Measurements from ENCODE around the gene EMILIN3.

The EMILIN3 gene, protein sequence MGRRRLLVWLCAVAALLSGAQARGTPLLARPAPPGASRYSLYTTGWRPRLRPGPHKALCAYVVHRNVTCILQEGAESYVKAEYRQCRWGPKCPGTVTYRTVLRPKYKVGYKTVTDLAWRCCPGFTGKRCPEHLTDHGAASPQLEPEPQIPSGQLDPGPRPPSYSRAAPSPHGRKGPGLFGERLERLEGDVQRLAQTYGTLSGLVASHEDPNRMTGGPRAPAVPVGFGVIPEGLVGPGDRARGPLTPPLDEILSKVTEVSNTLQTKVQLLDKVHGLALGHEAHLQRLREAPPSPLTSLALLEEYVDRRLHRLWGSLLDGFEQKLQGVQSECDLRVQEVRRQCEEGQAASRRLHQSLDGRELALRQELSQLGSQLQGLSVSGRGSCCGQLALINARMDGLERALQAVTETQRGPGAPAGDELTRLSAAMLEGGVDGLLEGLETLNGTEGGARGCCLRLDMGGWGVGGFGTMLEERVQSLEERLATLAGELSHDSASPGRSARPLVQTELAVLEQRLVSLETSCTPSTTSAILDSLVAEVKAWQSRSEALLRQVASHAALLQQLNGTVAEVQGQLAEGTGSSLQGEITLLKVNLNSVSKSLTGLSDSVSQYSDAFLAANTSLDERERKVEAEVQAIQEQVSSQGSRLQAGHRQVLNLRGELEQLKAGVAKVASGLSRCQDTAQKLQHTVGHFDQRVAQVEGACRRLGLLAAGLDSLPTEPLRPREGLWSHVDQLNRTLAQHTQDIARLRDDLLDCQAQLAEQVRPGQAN

DNA sequence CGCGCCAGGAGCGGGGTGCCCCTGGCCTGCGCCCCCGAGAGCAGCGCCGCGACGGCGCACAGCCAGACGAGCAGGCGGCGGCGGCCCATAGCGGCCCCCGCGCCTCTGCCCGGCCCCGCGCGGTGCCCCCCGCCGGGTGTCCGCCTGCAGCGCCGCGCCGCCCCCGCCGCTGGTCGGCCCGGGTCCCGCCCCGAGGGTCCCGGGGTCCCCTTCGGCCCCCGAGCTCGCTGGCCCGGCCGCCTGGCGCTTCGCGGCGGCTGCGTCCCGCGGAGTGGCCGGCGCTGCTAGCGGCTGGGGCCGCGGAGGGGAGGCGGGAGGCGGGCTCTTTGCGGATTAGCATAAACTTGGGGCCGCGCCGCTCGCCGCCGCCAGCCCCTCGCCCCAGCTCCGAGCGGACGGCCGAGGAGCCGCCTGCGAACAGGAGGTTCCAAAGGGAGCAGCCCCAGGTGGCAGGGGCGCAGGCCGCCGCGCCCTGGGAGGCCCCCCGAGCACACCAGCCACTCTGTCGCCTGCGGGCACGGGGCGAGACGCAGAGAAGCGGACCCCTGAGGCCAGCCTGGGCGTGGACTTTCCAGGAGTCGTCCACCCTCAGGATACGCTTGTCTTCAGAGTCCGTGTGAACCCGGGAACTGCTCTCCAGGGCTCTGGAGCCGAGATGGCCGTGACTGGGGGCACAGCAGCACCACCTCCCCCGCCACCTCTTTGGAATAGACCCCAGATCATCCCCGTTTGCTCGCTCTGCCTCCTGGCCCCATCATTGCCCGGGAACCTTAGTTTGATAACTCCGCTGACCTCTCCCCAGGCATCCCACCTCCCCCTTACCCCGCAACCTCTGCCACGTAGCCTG, at the start of gene EMILIN3:
EMILIN3 (minus strand) TSS at position 273 of the 847 bp plus-strand sequence; CDS start at position 89, 184 bp downstream.
- no peak for DNase-seq (ENCODE audit: low spot score)

DNA sequence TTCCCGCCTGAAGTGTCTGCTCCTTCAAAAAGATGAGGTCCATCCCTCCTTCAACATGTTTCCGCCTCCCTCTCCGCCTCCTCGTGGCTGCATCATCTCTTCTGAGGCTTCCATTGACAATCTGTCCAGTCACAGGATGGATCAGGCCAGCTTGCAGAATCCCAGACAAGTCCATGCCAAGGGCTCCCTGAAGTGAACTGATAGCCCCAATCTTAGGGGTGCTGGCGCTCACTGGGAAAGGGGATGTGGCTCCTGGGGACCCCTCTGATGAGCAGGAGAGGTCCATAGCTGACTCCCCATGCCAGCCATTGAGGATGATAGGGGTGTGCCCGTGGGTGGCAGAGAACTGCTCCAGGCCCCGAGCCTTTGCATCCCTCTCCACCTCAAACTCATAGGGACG, 48.6 kb upstream of the EMILIN3 start:
- no peak for DNase-seq (ENCODE audit: low spot score)

DNA sequence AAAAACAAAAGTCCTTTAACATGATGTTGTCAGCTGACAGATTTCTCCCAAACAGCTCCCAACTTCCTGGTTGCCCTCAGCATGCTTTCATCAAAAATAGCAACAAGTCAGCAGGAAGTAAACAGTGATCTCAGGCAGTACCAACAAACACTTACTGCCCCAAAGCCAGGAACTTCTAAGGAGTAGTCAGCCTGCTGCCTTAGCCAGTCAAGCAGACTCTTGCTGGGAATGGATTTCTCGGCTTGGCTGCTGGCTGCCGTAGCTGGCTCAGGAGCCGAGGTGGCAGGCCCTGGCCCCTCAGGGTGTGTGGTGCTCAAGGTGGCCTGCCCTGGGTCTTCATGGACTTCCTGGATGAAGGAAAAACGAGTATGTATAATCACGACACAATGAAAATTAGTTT, 46.6 kb upstream of the EMILIN3 start:
- no peak for DNase-seq (ENCODE audit: low spot score)

DNA sequence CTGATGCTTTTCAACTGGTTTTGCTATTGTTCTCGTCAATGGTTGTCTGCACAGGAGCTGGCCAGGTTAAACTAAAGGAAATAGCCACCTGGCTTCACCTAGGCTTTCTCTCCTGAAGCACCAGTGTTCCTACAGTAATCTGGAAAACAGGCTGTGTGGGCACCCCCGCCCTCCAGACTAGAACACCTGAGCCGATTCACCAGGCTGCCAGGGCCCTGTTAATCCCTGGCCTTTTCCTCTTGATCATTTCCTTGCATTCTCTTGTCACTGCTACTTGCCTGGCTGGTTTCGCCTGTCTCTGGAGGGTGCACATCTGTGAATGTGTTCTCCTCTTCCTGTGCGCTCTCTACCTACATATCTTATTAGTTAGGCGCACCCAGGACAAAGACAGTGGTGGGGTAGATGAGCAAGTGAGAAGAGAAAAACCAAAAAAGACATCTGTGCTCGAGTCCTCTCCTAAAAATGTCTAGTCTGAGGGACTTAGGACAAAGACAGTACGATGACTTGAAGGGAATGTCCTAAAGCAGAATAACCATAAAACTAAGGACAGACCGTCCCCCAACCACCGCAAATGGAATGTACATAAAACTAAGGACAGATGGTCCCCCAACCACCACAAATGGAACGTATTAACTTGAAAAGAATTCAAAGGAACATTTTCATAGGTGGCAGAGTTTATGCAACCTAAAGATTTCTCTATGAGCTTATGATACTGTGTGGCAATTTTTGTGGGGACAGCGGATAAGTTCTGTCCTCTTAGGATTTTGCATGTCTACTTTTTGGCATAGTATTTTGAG, 45.9 kb upstream of the EMILIN3 start:
- no peak for DNase-seq (ENCODE audit: low spot score)

DNA sequence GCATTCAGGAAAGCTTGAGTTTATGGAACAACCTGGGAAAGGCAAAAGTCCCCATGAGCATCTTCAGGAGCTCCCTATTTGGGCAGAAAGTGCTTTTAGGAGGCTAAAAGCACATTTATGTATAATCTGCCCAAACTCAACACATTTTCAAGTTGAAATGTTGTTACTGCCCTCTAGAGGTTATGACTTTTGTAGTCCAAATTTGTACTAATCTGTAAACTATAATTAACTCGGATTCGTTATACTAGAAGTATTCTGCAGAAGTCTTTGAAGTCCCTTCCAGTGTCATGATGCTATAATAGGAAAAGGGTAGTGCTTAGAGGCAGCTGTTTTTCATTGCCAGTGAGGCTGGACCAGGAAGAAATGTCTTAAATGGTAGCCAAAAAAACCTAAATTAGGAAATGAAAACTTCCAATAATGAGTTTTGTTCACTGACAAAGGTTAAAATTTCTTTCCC, 44.8 kb upstream of the EMILIN3 start:
- no peak for DNase-seq (ENCODE audit: low spot score)

DNA sequence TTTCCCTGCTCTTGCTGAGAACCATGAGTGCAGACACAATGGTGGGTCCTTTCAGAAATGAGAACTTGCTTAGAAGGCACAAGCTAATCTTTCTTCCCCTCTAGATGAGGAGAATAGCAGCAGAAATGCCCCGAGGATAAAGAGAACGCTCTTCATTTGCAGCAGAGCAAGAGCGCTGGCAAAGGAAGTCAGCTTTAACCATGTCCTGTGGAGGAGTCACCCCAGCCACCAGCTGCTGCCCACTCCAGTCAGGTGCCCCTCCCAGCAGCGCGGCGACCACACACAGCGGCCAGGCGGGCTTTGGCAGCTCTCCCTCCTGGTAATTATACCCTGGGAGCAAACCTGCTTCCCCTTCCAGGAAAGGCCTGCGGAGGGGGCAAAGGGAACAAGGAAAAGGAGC, 42.4 kb upstream of the EMILIN3 start:
- DNase-seq (ENCODE audit: low spot score) = no peak

DNA sequence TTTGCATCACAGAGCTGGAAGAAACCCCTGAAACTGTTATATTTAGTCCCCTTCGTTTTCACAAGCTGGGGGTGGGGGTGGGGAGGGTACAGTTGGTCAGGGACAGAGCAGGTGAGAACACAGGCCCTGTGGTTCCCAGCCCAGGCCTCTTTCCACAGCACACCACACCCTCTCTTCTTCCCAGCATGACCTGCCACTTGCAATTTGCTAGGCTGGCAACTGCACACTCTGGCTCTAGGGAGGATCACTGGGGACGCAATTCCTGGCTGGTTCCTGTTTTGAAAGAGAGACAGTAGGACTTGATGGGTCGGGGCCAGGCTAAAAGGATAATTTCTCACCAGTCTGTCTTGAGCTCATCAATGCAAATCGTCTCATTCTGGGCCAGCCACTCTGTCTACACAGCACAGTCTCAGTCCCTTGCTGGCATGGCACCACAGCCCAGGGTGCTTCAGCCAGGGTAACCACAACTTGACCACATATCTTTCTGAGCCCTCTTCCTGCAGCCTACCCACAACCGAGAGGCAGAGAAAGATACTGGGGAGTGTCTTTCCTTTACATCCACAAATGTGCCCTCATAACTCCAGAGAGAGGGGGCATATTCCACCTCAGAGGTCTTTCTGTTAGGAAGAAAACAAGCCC, 41.7 kb upstream of the EMILIN3 start:
- DNase-seq (ENCODE audit: low spot score) = no peak

DNA sequence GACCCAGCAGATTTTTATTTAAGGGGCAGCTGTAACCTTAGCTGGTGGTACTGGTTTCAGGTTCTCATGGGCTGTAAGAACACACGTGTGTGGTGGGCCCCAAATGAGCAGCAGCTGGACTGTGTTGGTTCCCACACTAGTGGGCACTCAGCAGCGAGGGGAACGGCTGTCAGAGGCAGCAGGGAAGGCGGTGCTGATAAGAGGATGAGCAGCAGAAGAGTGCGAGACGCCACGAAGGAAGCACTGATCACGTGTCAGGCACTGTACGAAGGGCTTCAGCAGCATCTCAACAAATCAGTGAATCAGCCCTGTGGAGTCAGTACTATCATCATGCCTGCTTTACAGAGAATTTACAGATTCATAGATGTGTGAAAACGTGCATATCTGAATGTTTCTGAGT, 41.0 kb upstream of the EMILIN3 start:
- no peak for DNase-seq (ENCODE audit: low spot score)

DNA sequence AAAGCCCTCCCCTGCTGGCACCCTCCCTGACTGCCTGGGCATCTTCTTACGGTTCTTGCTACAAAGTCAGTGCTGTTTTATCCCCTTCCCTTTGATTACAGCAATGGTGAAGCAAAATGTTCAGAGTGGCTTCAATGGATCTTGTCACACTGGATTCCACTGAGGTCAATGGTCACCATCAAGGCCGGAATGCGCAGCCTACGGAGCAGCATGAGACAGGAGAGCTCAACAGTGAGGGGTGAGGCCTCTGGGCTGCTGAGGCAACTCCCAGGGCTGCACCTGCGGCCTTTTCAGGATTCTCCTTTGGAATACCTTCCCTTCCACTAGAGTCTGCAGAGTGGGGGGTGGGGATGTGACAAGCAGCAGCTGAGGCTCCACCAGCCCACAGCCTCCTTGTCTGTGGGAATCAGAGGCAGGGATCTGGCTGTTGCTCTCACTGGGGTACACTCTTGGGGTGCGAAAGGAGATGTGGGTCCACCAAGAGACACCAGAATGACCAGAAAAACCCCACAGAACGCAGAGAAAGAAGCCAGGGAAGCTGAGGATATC, 40.4 kb upstream of the EMILIN3 start:
- no peak for DNase-seq (ENCODE audit: low spot score)

DNA sequence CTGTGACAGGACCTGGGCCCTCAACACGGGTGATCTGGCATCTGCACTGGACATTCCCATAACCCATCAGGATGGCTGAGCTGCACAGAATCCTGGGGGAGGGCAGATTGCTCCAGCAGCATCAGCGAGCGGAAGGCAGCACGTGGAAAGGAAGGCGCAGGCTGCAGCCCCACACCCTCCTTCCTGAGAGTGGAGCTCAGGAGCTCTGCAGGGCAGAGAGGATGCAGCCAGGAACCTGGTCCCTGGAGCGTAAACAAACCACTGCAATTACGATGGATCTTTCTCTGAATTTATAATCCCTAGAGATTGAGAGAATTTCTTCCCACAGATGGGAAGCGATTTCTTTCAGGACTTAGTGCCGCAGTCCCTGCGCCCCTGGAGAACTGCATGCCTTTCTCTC, 39.7 kb upstream of the EMILIN3 start:
- no peak for DNase-seq (ENCODE audit: low spot score)

DNA sequence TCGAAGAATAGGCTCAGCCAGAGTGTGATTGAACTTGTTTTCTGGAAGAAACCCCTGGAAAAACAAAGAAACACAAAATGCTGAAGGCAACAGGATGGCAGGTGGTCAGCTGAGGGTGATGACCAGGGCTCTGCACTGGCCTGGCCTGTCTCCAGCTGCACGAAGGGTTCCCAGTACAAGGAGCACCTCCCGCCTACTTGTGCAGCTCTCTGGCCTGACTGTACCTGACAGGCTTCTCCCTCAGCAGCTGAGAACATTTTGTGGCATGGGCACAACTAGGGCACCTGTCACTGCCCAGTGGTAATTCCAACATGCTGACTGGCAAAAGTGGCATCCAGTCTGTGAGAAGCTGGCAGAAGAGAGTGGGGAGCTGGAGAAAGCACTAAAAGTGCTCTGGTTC, 38.8 kb upstream of the EMILIN3 start:
- DNase-seq (ENCODE audit: low spot score) = no peak

DNA sequence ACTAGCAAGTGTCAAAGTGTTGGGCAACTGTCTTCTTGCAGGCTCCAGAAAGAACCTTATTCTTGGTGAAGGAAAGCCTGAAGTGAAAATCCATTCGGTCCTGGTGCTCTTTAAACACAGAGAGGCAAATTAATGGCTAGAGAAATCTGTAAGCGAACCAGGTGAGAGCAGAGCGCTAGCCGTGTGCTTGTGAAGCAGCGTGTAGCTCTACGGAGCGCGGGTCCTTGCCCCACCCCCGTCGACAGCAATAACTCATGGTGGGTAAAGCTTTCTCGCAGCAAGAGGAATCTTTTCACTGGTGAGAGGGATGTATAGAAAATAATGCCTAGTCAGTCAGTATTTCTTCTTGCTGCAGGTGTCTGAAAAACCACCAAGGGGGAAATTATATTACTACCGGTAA, 37.0 kb upstream of the EMILIN3 start:
- no peak for DNase-seq (ENCODE audit: low spot score)

DNA sequence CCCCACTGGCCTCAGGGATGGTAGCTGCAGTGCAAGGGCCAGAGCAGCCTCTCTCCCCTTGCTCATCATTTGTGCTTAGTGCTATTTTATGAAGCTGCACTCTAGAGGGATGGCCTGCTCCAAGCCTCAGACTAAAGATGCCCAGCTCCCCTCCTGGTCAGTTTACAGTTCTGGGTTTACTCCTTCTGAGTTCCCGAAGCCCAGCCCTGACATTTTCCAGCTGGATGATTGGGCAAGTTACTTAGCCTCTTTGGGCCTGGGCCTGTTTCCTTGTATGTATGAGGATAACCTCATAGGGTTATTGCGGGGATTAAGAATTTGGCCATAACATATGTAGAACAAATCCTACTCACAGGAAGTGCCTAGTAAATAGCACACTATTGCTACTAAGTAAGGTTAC, 31.8 kb upstream of the EMILIN3 start:
- DNase-seq (ENCODE audit: low spot score) = no peak

DNA sequence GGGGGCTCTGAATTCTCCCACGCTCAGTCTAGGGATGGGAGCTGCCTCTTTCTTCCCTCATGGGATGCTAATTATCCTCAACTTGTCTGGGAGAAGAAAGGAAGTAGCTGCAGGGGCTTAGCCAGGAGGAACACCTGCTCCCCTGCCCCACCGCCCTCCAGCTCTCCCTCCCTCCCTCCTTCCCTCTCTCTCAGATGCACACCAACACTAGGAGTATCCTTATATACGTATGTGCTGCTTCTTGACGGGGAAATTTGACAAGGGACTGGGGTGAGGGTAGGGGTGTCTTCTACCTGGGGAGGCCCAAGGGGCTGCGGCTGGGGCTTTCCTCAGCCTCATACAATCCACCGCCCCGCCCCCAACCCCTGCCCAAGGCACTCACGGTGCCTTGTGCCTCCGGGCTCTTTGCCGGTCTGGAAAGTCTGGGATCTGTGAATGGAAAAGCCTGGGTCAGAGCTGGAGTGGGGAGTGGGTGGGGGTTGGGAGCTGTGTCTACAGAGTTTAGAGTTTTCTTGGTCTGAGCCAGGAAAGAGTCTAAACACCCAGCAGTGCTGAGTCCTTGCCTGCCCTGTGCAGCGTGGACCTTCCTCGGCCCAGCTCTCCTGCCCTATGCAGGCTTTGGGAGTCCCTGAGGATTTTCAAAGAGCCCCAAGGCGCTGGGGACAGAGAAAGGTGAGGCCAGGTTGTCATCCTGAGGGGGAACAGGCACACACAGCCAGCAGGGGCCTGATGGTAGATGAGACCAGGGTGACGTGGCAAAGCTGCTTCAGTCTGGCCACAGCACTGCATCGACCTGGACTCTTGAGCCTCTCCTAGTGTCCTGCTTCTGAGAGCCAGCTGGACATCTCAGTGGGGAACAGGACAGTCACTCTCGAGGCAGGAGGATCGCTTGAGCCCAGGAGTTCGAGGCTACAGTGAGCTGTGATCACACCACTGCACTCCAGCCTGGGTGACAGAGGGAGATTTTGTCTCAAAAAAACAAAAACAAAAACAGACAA, 29.3 kb upstream of the EMILIN3 start:
- DNase-seq (ENCODE audit: low spot score) = no peak

DNA sequence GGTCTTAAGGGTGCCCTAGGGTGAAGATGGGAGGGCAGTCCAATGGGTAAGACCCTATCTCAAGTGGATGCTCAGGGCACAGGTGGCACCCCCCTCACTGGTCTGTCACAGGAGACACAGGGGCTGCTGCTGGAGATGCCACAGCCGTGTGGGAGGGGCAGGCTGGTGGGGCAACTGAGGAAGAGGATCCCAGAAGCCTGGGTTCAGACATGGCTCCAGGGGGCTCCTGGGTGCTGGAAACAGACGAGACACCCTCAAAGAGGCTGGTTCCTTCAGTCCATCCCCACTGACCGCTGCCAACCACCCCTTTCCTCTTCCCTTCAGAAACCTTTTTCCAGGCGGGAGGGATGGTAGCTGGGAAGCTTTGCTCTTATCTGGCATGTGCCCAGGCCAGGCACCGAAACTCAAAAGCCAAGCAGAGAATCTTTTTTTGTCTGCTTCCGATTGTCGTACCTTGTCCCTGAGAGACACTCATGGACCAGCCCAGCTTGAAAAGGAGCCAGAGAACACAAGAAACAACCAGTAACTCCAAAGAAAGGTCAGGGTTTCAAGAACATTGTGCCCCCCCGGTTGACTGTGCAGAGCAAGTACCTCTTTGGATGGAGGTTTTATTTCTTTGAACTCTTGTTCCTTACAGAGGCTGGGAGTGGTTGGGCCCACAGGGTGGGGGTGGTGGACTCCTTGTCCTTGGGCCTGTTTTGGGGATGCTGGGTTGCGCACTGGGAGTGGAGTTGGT, 28.5 kb upstream of the EMILIN3 start:
- no peak for DNase-seq (ENCODE audit: low spot score)

DNA sequence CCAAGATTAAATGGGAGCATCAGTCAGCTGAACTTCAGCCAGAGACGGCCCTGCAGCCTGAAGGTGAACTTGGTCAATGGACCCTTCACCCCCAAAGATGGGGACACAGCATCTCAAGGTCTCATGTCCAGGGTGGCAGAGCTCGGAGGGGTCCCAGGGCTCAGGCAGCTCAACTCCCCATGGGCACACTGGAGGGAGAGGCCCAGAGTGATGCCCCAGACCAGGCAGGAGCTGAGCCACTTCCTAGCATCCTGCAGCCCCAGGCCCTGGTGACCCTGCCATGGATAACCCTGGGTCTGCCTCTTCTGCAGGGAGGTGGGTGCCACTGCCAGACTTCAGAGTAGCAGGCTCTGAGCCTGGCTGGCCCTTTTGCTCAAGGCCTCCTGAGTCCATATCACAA, 27.5 kb upstream of the EMILIN3 start:
- DNase-seq (ENCODE audit: low spot score) = no peak

DNA sequence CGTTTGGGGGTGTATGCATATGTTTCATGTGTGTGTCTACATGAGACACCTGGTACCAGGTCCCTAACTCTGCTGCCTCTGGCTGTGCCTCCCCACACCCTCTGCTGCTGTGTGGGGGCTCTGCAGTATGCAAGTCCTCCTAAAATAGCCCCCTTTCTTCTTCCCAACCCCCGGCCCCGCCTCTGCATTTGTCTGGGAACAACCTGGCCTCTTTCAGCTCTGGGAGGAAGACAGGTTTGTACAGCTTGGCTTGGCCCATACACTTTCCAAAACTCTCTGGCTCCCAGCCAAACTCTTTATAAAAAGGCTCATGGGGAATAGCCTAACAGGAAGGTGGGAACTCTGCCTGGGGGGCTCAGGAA, 27.1 kb upstream of the EMILIN3 start:
- DNase-seq (ENCODE audit: low spot score) = no peak

DNA sequence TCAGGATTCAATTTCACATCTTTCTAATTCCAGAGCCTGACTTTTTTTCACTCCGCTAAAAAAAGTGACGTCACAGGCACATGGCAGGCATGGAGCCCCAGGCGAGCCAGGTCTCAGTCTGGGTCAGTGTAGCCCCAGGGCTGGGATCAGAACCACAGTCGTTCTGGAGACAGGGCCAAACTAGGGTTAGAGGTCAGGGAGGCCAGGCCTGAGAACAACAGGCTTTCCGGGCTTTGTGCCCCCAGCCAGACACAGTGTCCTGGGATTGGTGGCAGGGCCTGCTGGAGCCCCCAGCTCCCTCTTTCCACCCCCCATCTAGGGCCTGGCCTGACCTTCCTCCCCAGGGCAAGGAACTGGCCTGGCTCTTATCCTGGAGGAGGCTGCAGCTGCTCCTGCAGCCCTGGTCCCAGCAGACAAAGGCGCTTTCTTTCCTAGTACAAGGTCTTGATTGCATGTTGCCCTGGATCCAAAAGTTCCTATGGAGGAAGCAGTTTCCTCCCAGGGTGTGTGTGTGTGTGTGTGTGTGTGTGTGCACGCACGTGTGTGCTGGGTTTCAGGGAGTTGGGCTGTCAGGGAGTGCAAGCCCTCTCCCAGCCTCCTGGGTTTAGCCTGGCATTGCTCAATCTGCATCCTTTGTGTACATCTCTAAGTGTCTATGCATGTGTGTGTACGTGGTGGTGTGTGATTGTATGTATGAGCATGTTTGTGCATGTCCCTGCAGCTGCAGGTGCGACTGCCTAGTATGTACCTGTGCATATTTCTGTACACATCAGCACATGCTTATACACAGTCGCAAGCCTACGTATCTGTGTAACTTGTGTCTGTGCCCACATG, 26.5 kb upstream of the EMILIN3 start:
- DNase-seq (ENCODE audit: low spot score) = no peak
